H1 (cell line): ENCODE results near the gene SCMH1. TPM values are rescaled to one million over a fixed set of nuclear protein-coding genes. Genes with fewer than 3 reads are reported as not detected.

Source experiments
- CTCF ChIA-PET: fragments of 300-600 bp; sonication (Branson Sonifier 250); formaldehyde crosslinking; loops from one replicate; lab custom pipeline; 2021; ENCODE audit not compliant: partially characterized antibody; lab: Charles Lee
- POLR2A ChIA-PET: fragments of 300-600 bp; sonication (Branson Sonifier 250); formaldehyde crosslinking; loops from one replicate; lab custom pipeline; 2021; ENCODE audit warnings: inconsistent platforms; ENCODE audit not compliant: partially characterized antibody; lab: Charles Lee
- DNase-seq, 2 experiments: peaks; one replicate each; pipeline versions ENCODE4 v3.0.0 to v3.0.0-alpha.2; 2010 to 2022; ENCODE audit warnings: low spot score in 2 of 2, low read depth in 1 of 2, mixed read lengths in 1 of 2
- FAIRE-seq: peaks from 2 replicates; lab custom pipeline; 2011; peaks lifted over from hg19 to GRCh38; lab: Jason Lieb, UNC
- H2AFZ ChIP-seq: 2 replicates; pipeline ENCODE4 v1.8.1; 2012; ENCODE audit warnings: low read length, inconsistent platforms
- H2AK5ac ChIP-seq: 2 replicates; pipeline ENCODE4 v1.6.1; 2013; ENCODE audit warnings: low read depth, low read length
- H2BK120ac ChIP-seq: replicated peaks from 2 replicates; pipeline ENCODE3; 2013; ENCODE audit warnings: low read depth, low read length, inconsistent platforms
- H2BK12ac ChIP-seq: 2 replicates; pipeline ENCODE4 v1.6.1; 2013; ENCODE audit warnings: low read depth, low read length
- H2BK15ac ChIP-seq: 2 replicates; pipeline ENCODE4 v1.6.1; 2013; ENCODE audit warnings: low read length
- H2BK20ac ChIP-seq: 2 replicates; pipeline ENCODE4 v1.6.1; 2013; ENCODE audit warnings: low read length
- H2BK5ac ChIP-seq: 2 replicates; pipeline ENCODE4 v1.6.1; 2013; ENCODE audit warnings: low read depth, low read length
- H3K14ac ChIP-seq: 2 replicates; pipeline ENCODE4 v1.6.1; 2013; ENCODE audit warnings: inconsistent platforms; ENCODE audit not compliant: insufficient read length
- H3K18ac ChIP-seq: 2 replicates; pipeline ENCODE4 v1.6.1; 2013; ENCODE audit warnings: low read length; ENCODE audit errors: extremely low read depth
- H3K23ac ChIP-seq: 2 replicates; pipeline ENCODE4 v1.6.1; 2013; ENCODE audit warnings: inconsistent platforms; ENCODE audit not compliant: insufficient read length
- H3K23me2 ChIP-seq: 2 replicates; pipeline ENCODE4 v1.6.1; 2013; ENCODE audit warnings: low read depth, low read length
- H3K27ac ChIP-seq: 2 replicates; pipeline ENCODE4 v1.6.1; 2011; ENCODE audit warnings: low read depth, low read length, inconsistent platforms
- H3K27me3 ChIP-seq, 4 experiments: replicated peaks in 1 of 4; 1 replicate in 1 of 4; 2 replicates in 3 of 4; pipeline versions ENCODE4 v1.6.1 to v1.8.1; 2011 to 2013; ENCODE audit warnings: low read length in 3 of 4, mild to moderate bottlenecking in 3 of 4, inconsistent platforms in 2 of 4, mixed read lengths in 2 of 4, moderate library complexity in 1 of 4; ENCODE audit not compliant: control insufficient read depth in 3 of 4, insufficient read depth in 3 of 4; ENCODE audit errors: extremely low read depth in 1 of 4
- H3K36me3 ChIP-seq, 4 experiments: 2 replicates each; pipeline versions ENCODE4 v1.6.1 to v1.8.1; 2011 to 2013; ENCODE audit warnings: mild to moderate bottlenecking in 4 of 4, low read length in 3 of 4, moderate library complexity in 2 of 4, control low read depth in 1 of 4, inconsistent platforms in 1 of 4; ENCODE audit not compliant: insufficient read depth in 4 of 4, control insufficient read depth in 2 of 4
- H3K4ac ChIP-seq: replicated peaks from 2 replicates; pipeline ENCODE3; 2013; ENCODE audit warnings: low read length, low read depth, mixed read lengths, inconsistent platforms; ENCODE audit not compliant: insufficient read length
- H3K4me1 ChIP-seq, 4 experiments: replicated peaks in 1 of 4; 1 replicate in 1 of 4; 2 replicates in 3 of 4; pipeline versions ENCODE4 v1.6.1 to v1.8.1; 2011 to 2013; ENCODE audit warnings: low read length in 3 of 4, inconsistent platforms in 2 of 4, mixed read lengths in 1 of 4; ENCODE audit not compliant: insufficient read depth in 4 of 4, control insufficient read depth in 3 of 4
- H3K4me2 ChIP-seq, 2 experiments: 2 replicates each; pipeline versions ENCODE4 v1.6.1 to v1.8.1; 2011 to 2013; ENCODE audit warnings: low read depth in 2 of 2, low read length in 2 of 2, control low read depth in 1 of 2, inconsistent platforms in 1 of 2, mild to moderate bottlenecking in 1 of 2; ENCODE audit not compliant: insufficient read depth in 1 of 2
- H3K4me3 ChIP-seq, 4 experiments: fragments of 200-600, 300-600 bp in 1 of 4; sonication (generic), shearing (Covaris generic), sonication (Bioruptor Twin) in 1 of 4; 2 replicates each; pipeline versions ENCODE4 v1.5.1 to v1.8.1; 2011 to 2016; ENCODE audit warnings: low read length in 4 of 4, low read depth in 3 of 4, control low read depth in 2 of 4, inconsistent platforms in 2 of 4, mild to moderate bottlenecking in 2 of 4, mixed read lengths in 1 of 4, moderate library complexity in 1 of 4; ENCODE audit not compliant: insufficient read depth in 2 of 4; ENCODE audit errors: extremely low read depth in 1 of 4
- H3K56ac ChIP-seq: replicated peaks from 2 replicates; pipeline ENCODE3; 2013; ENCODE audit warnings: low read depth, mild to moderate bottlenecking, mixed read lengths, low read length, inconsistent platforms; ENCODE audit not compliant: insufficient read length
- H3K79me1 ChIP-seq: 2 replicates; pipeline ENCODE4 v1.6.1; 2013; ENCODE audit warnings: low read depth, low read length, control low read depth
- H3K79me2 ChIP-seq, 2 experiments: 2 replicates each; pipeline versions ENCODE4 v1.6.1 to v1.8.1; 2012 to 2013; ENCODE audit warnings: low read length in 2 of 2, mild to moderate bottlenecking in 2 of 2, inconsistent platforms in 1 of 2; ENCODE audit not compliant: insufficient read depth in 2 of 2, control insufficient read depth in 1 of 2
- H3K9ac ChIP-seq, 4 experiments: replicated peaks in 1 of 4; 1 replicate in 1 of 4; 2 replicates in 3 of 4; pipeline versions ENCODE4 v1.6.1 to v1.8.1; 2011 to 2013; ENCODE audit warnings: low read depth in 3 of 4, low read length in 3 of 4, control low read depth in 2 of 4, mild to moderate bottlenecking in 2 of 4, moderate library complexity in 2 of 4, inconsistent platforms in 1 of 4; ENCODE audit errors: extremely low read depth in 1 of 4
- H3K9me3 ChIP-seq, 2 experiments: 2 replicates each; pipeline versions ENCODE4 v1.6.1 to v1.8.1; 2012 to 2013; ENCODE audit warnings: mild to moderate bottlenecking in 2 of 2, moderate library complexity in 2 of 2, control low read depth in 1 of 2, inconsistent platforms in 1 of 2, low read depth in 1 of 2, low read length in 1 of 2, mixed read lengths in 1 of 2; ENCODE audit not compliant: insufficient read depth in 2 of 2
- H4K20me1 ChIP-seq, 2 experiments: replicated peaks in 1 of 2; 2 replicates each; pipeline versions ENCODE3 to v1.8.1; 2011 to 2013; ENCODE audit warnings: inconsistent platforms in 2 of 2, low read length in 2 of 2, mild to moderate bottlenecking in 1 of 2; ENCODE audit not compliant: insufficient read depth in 2 of 2, control insufficient read depth in 1 of 2
- H4K5ac ChIP-seq: 2 replicates; pipeline ENCODE4 v1.6.1; 2013; ENCODE audit warnings: low read length, low read depth, mixed read lengths, inconsistent platforms; ENCODE audit not compliant: insufficient read length
- H4K8ac ChIP-seq: 2 replicates; pipeline ENCODE4 v1.8.0; 2013; ENCODE audit warnings: mild to moderate bottlenecking, moderate library complexity, low read length, inconsistent platforms; ENCODE audit not compliant: insufficient read depth; ENCODE audit errors: extremely low read depth
- H4K91ac ChIP-seq: replicated peaks from 2 replicates; pipeline ENCODE3; 2013; ENCODE audit warnings: low read length, mixed read lengths, inconsistent platforms; ENCODE audit not compliant: insufficient read length
- BRCA1 ChIP-seq: IDR thresholded peaks from 2 replicates; pipeline ENCODE4 v1.6.1; 2012; ENCODE audit warnings: low read depth, low read length, improper control_type of control experiment
- CBX5 ChIP-seq: fragments of 300-800, 300-1000 bp; sonication (generic); IDR thresholded peaks from 2 replicates; pipeline ENCODE4 v1.7.1; 2016; ENCODE audit warnings: antibody characterized with exemption, low read length, low read depth
- CEBPB ChIP-seq: IDR thresholded peaks from 2 replicates; pipeline ENCODE4 v1.6.1; 2012; ENCODE audit warnings: low read depth, low read length
- CREB1 ChIP-seq: IDR thresholded peaks from 2 replicates; pipeline ENCODE4 v1.6.1; 2012; ENCODE audit warnings: inconsistent platforms
- EP300 ChIP-seq, 2 experiments: IDR thresholded peaks; 1 replicate in 1 of 2; 2 replicates in 1 of 2; pipeline ENCODE4 v1.6.1; 2011 to 2012; ENCODE audit warnings: low read depth in 2 of 2, low read length in 2 of 2, mild to moderate bottlenecking in 2 of 2, borderline replicate concordance in 1 of 2, inconsistent platforms in 1 of 2, moderate library complexity in 1 of 2
- HDAC6 ChIP-seq: IDR thresholded peaks from one replicate; pipeline ENCODE4 v1.7.1; 2012; ENCODE audit warnings: low read depth, mild to moderate bottlenecking, inconsistent platforms, low read length, moderate library complexity
- PHF8 ChIP-seq: fragments of 200-600 bp; sonication (generic); conservative IDR thresholded peaks from 2 replicates; pipeline ENCODE4 v1.7.1; 2012; ENCODE audit warnings: low read depth, mild to moderate bottlenecking, inconsistent platforms, low read length, moderate library complexity
- POLR2A ChIP-seq, 2 experiments: IDR thresholded peaks; 1 replicate in 1 of 2; 2 replicates in 1 of 2; pipeline ENCODE4 v1.6.1; 2011; ENCODE audit warnings: low read depth in 2 of 2, low read length in 2 of 2, mild to moderate bottlenecking in 2 of 2; ENCODE audit errors: control extremely low read depth in 1 of 2
- POLR2AphosphoS5 ChIP-seq: IDR thresholded peaks from 2 replicates; pipeline ENCODE4 v1.6.1; 2011; ENCODE audit warnings: low read depth, low read length
- RAD21 ChIP-seq, 2 experiments: IDR thresholded peaks in 1 of 2; conservative IDR thresholded peaks in 1 of 2; 2 replicates each; pipeline ENCODE4 v1.6.1; 2011; ENCODE audit warnings: low read depth in 2 of 2, low read length in 2 of 2, improper control_type of control experiment in 1 of 2, inconsistent platforms in 1 of 2, mild to moderate bottlenecking in 1 of 2, moderate library complexity in 1 of 2
- RBBP5 ChIP-seq: IDR thresholded peaks from 2 replicates; pipeline ENCODE4 v1.7.1; 2012; ENCODE audit warnings: low read depth, mild to moderate bottlenecking, inconsistent platforms, low read length, moderate library complexity, borderline replicate concordance
- SIX5 ChIP-seq: IDR thresholded peaks from 2 replicates; pipeline ENCODE4 v1.6.1; 2011; ENCODE audit warnings: mild to moderate bottlenecking, low read depth, low read length
- WGBS, 2 experiments: shearing (Covaris generic) in 1 of 2; methylation state at CpG; one replicate each; pipeline versions ENCODE4 v1.1.6 to v1.1.7; 2013 to 2015; ENCODE audit warnings: low lambda C conversion rate in 2 of 2, mixed read lengths in 2 of 2, inconsistent platforms in 1 of 2, low coverage in 1 of 2, missing lambda C conversion rate in 1 of 2; ENCODE audit not compliant: insufficient replicate concordance in 2 of 2, insufficient coverage in 1 of 2, insufficient read length in 1 of 2; ENCODE audit errors: extremely low coverage in 1 of 2, missing lambda C conversion rate in 1 of 2; 5-methylcytosine and 5-hydroxymethylcytosine counted together
- polyA plus RNA-seq, 7 experiments: library from polyadenylated mRNA; depleted of rRNA in 3 of 7; stranded (reverse) in 5 of 7; unstranded in 2 of 7; fragments of >200 nt in 5 of 7; fragments of 200-250 nt in 2 of 7; gene quantifications; 1 replicate in 5 of 7; 2 replicates in 1 of 7; 4 replicates in 1 of 7; pipeline versions ENCODE4 v1.2.1 to v1.2.3, GENCODE V29; 2011 to 2013; ENCODE audit warnings: missing spikeins in 2 of 7, mixed read lengths in 2 of 7
- total RNA-seq: library from RNA; stranded (reverse); fragmentation: NEBNext Ultra II Directional; extraction: Animal tissue kit (Norgen Biotek cat#: 25700); gene quantifications from 2 replicates; pipeline ENCODE4 v1.2.1, GENCODE V29; 2021
- TF ChIP-seq, protein P1 (sequence below): IDR thresholded peaks from 2 replicates; pipeline ENCODE4 v1.6.1; 2011; ENCODE audit warnings: low read depth, mild to moderate bottlenecking, low read length; ENCODE audit not compliant: insufficient read depth

SCMH1 gene
- total and polyA plus RNA-seq, 2 of the 8 experiments (the other 6 are each of a cell fraction or from before 2014, with no cell fraction given): 16.6 to 30.7 TPM

- no peak overlapping the region for H4K91ac ChIP-seq
- no peaks in the 10 kb centered on the region; the same call in 1 of the 2 replicates for H3K23me2 ChIP-seq
- no peak overlapping the region for H3K9ac ChIP-seq
- H4K8ac ChIP-seq: no peak overlapping the region
- H3K79me2 ChIP-seq: no peaks in the 10 kb centered on the region
- no peaks in the 10 kb centered on the region for H3K4me1 ChIP-seq
- H2BK5ac ChIP-seq: no peak overlapping the region
- H3K27me3 ChIP-seq: no peaks in the 10 kb centered on the region
- H3K9me3 ChIP-seq: no peaks in the 10 kb centered on the region
- no peaks in the 10 kb centered on the region for H4K20me1 ChIP-seq
- H3K14ac ChIP-seq: no peak overlapping the region
- no peak overlapping the region for H2AK5ac ChIP-seq
- H3K79me1 ChIP-seq: no peaks in the 10 kb centered on the region; the same call in 1 of the 2 replicates
- H3K4ac ChIP-seq: no peak overlapping the region
- no peak for FAIRE-seq
- H3K4me3 ChIP-seq: no peak overlapping the region
- no peak overlapping the region for H2AFZ ChIP-seq
- H4K5ac ChIP-seq: no peak overlapping the region
- no peak overlapping the region for H3K4me2 ChIP-seq
- no peak overlapping the region for H3K27ac ChIP-seq
- no peak overlapping the region for H3K18ac ChIP-seq
- ChIA-PET POLR2A (interaction anchor here (1.2 to 1.5 kb wide), 2 partner anchors 18 to 55 kb away, joined by 3 read pairs; no protein-coding TSS in a partner anchor), CTCF (interaction anchor here (0.6 kb wide), 1 partner anchor 69 kb away, joined by 3 read pairs; no protein-coding TSS in a partner anchor)
- no peak overlapping the region for H2BK15ac ChIP-seq
- WGBS, 2 experiments: 79% methylated on average over 1 of the region's 1 CpG; no CpG with 5 or more reads in 1 of the 2 experiments
- DNase-seq: no peak
- no peak overlapping the region for H2BK20ac ChIP-seq
- no peak overlapping the region for H3K56ac ChIP-seq
- no peak overlapping the region for H3K23ac ChIP-seq
- H2BK12ac ChIP-seq: no peak overlapping the region
- H3K36me3 ChIP-seq: no peaks in the 10 kb centered on the region
- H2BK120ac ChIP-seq: no peak overlapping the region
- TF ChIP-seq RAD21 (IDR thresholded peaks at IDR 0.05 in 1 of 2, conservative IDR thresholded peaks at IDR 0.05 in 1 of 2; ENCODE audit: low read depth in 2 of 2, low read length in 2 of 2) (no peak), EP300 (IDR thresholded peaks at IDR 0.05; ENCODE audit: borderline replicate concordance in 1 of 2, low read depth in 2 of 2, low read length in 2 of 2) (no peak), CREB1 (no peak), BRCA1 (no peak), CEBPB (no peak), HDAC6 (no peak), PHF8 (no peak), POLR2AphosphoS5 (no peak), RBBP5 (no peak), POLR2A (IDR thresholded peaks at IDR 0.05; ENCODE audit: control extremely low read depth in 1 of 2, low read depth in 2 of 2, low read length in 2 of 2) (no peak), CBX5 (no peak), SIX5 (no peak)
- TF ChIP-seq, protein P1, sequence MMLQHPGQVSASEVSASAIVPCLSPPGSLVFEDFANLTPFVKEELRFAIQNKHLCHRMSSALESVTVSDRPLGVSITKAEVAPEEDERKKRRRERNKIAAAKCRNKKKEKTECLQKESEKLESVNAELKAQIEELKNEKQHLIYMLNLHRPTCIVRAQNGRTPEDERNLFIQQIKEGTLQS: no peak
Observed at GRCh38 chr1:41192456-41193178, 49.5 kb downstream of the SCMH1 start.
